Middle frontal gyrus (tissue), 1 donor: Measurements from ENCODE around the gene LRRC4C.
A peak's percentile ranks its signal among the peaks of the same experiment; 100 is the strongest.

Experiments used
- DNase-seq: peaks from one replicate; pipeline ENCODE4 v3.0.0-alpha.2; 2015; ENCODE audit warnings: low spot score; ENCODE audit errors: extremely low spot score

The LRRC4C gene

GRCh38 chr11:41419901-41420300 is 39.6 kb downstream of the LRRC4C start:
- no peak for DNase-seq

GRCh38 chr11:41414771-41415440 is 44.5 kb downstream of the LRRC4C start:
- no peak for DNase-seq

GRCh38 chr11:41413843-41414242 is 45.6 kb downstream of the LRRC4C start:
- DNase-seq: no peak

GRCh38 chr11:41405812-41406211 is 53.6 kb downstream of the LRRC4C start:
- DNase-seq: no peak

GRCh38 chr11:41404109-41404508 is 55.3 kb downstream of the LRRC4C start:
- DNase-seq: no peak

GRCh38 chr11:41403458-41403857 is 56.0 kb downstream of the LRRC4C start:
- no peak for DNase-seq

- no peak for DNase-seq
These were observed 58.6 kb downstream of the LRRC4C start for GRCh38 chr11:41400819-41401382.

- DNase-seq: no peak
These were observed 59.3 kb downstream of the LRRC4C start for GRCh38 chr11:41400124-41400523.

GRCh38 chr11:41399323-41399722 is 60.1 kb downstream of the LRRC4C start:
- DNase-seq: no peak

GRCh38 chr11:41398175-41398574 is 61.3 kb downstream of the LRRC4C start:
- no peak for DNase-seq

GRCh38 chr11:41394521-41395195 is 64.8 kb downstream of the LRRC4C start:
- no peak for DNase-seq

GRCh38 chr11:41392596-41392995 is 66.9 kb downstream of the LRRC4C start:
- no peak for DNase-seq

- no peak for DNase-seq
These were observed 69.8 kb downstream of the LRRC4C start for GRCh38 chr11:41389623-41390130.

GRCh38 chr11:41384329-41384728 is 75.1 kb downstream of the LRRC4C start:
- no peak for DNase-seq

- no peak for DNase-seq
These were observed 75.7 kb downstream of the LRRC4C start for GRCh38 chr11:41383768-41384167.

- DNase-seq: no peak
These were observed 76.5 kb downstream of the LRRC4C start for GRCh38 chr11:41382927-41383326.

- DNase-seq: peak; percentile 56
These were observed 80.4 kb downstream of the LRRC4C start for GRCh38 chr11:41379084-41379483.

- DNase-seq: no peak
These were observed 81.6 kb downstream of the LRRC4C start for GRCh38 chr11:41377709-41378394.

- no peak for DNase-seq
These were observed 107.6 kb downstream of the LRRC4C start for GRCh38 chr11:41351825-41352224.

- DNase-seq: no peak
These were observed 113.4 kb downstream of the LRRC4C start for GRCh38 chr11:41346042-41346441.

- DNase-seq: no peak
These were observed 125.2 kb downstream of the LRRC4C start for GRCh38 chr11:41334007-41334933.
